Liver (tissue), 9 donors: ENCODE results near the gene UBE2L5. TPM values are rescaled to one million over a fixed set of nuclear protein-coding genes. Genes with fewer than 3 reads are reported as not detected.

Experiments used
- DNase-seq: peaks from one replicate; pipeline ENCODE4 v3.0.0-alpha.2; 2017; ENCODE audit warnings: low spot score
- H3K27ac ChIP-seq, 2 donors: one replicate each; pipeline ENCODE4 v1.7.0; 2013; ENCODE audit warnings: inconsistent platforms in 2 of 2, low read length in 2 of 2, control low read depth in 1 of 2, low read depth in 1 of 2, mild to moderate bottlenecking in 1 of 2
- H3K27me3 ChIP-seq, 4 donors: one replicate each; pipeline versions ENCODE4 v1.6.1 to v1.7.0; 2013; ENCODE audit warnings: low read length in 3 of 4, inconsistent platforms in 1 of 4, mild to moderate bottlenecking in 1 of 4, moderate library complexity in 1 of 4; ENCODE audit not compliant: control insufficient read depth in 4 of 4, insufficient read depth in 4 of 4
- H3K36me3 ChIP-seq, 4 donors: one replicate each; pipeline versions ENCODE4 v1.6.1 to v1.7.0; 2013; ENCODE audit warnings: low read length in 3 of 4, mild to moderate bottlenecking in 3 of 4, low read depth in 1 of 4, moderate library complexity in 1 of 4; ENCODE audit not compliant: control insufficient read depth in 4 of 4, insufficient read depth in 3 of 4
- H3K4me1 ChIP-seq, 4 donors: one replicate each; pipeline versions ENCODE4 v1.6.1 to v1.7.0; 2013; ENCODE audit warnings: low read length in 3 of 4, mild to moderate bottlenecking in 3 of 4, moderate library complexity in 1 of 4; ENCODE audit not compliant: control insufficient read depth in 4 of 4, insufficient read depth in 4 of 4
- H3K4me3 ChIP-seq, 3 donors: one replicate each; pipeline versions ENCODE4 v1.6.1 to v1.7.0; 2013; ENCODE audit warnings: low read length in 3 of 3, control low read depth in 1 of 3, low read depth in 1 of 3, mild to moderate bottlenecking in 1 of 3
- H3K9ac ChIP-seq, 2 donors: one replicate each; pipeline ENCODE4 v1.7.0; 2013; ENCODE audit warnings: low read length in 2 of 2, mild to moderate bottlenecking in 2 of 2, moderate library complexity in 2 of 2, control low read depth in 1 of 2, low read depth in 1 of 2
- H3K9me3 ChIP-seq, 4 donors: one replicate each; pipeline versions ENCODE4 v1.6.1 to v1.7.0; 2013; ENCODE audit warnings: low read length in 3 of 4; ENCODE audit not compliant: control insufficient read depth in 4 of 4
- EGR1 ChIP-seq, 2 donors: IDR thresholded peaks; 2 replicates each; pipeline ENCODE4 v1.6.1; 2016 to 2018; ENCODE audit warnings: antibody characterized with exemption in 2 of 2, low read depth in 2 of 2
- FOXA1 ChIP-seq: IDR thresholded peaks from 2 replicates; pipeline ENCODE4 v1.6.1; 2016; ENCODE audit warnings: antibody characterized with exemption
- GABPA ChIP-seq, 2 donors: IDR thresholded peaks in 1 of 2; conservative IDR thresholded peaks in 1 of 2; 2 replicates each; pipeline ENCODE4 v1.6.1; 2016; ENCODE audit warnings: antibody characterized with exemption in 2 of 2, mild to moderate bottlenecking in 1 of 2, moderate library complexity in 1 of 2
- HNF4A ChIP-seq, 2 donors: conservative IDR thresholded peaks; 2 replicates each; pipeline ENCODE4 v1.6.1; 2016; ENCODE audit warnings: antibody characterized with exemption in 2 of 2, mild to moderate bottlenecking in 2 of 2
- NR2F2 ChIP-seq: IDR thresholded peaks from 2 replicates; pipeline ENCODE4 v1.6.1; 2016; ENCODE audit warnings: antibody characterized with exemption
- RAD21 ChIP-seq, 2 donors: IDR thresholded peaks; 2 replicates each; pipeline ENCODE4 v1.6.1; 2016; ENCODE audit warnings: antibody characterized with exemption in 2 of 2, mild to moderate bottlenecking in 2 of 2
- RXRA ChIP-seq, 2 donors: IDR thresholded peaks; 2 replicates each; pipeline ENCODE4 v1.6.1; 2017 to 2018; ENCODE audit warnings: antibody characterized with exemption in 2 of 2, mild to moderate bottlenecking in 1 of 2
- SP1 ChIP-seq: IDR thresholded peaks from 2 replicates; pipeline ENCODE4 v1.6.1; 2018; ENCODE audit warnings: antibody characterized with exemption, mild to moderate bottlenecking
- TAF1 ChIP-seq: conservative IDR thresholded peaks from 2 replicates; pipeline ENCODE4 v1.6.1; 2016; ENCODE audit warnings: antibody characterized with exemption, mild to moderate bottlenecking
- YY1 ChIP-seq: IDR thresholded peaks from 2 replicates; pipeline ENCODE4 v1.6.1; 2016; ENCODE audit warnings: antibody characterized with exemption, mild to moderate bottlenecking
- ZBTB33 ChIP-seq: IDR thresholded peaks from 2 replicates; pipeline ENCODE4 v1.6.1; 2016; ENCODE audit warnings: antibody characterized with exemption
- WGBS: extraction: QIAGEN DNeasy Blood & Tissue Kit; methylation state at CpG from one replicate; pipeline ENCODE4 v1.1.7; 2013; 5-methylcytosine and 5-hydroxymethylcytosine counted together
- polyA plus RNA-seq, 2 donors: library from polyadenylated mRNA; stranded (reverse) in 1 of 2; unstranded in 1 of 2; fragments of 200-250 nt in 1 of 2; fragments of >200 nt in 1 of 2; fragmentation: Nextera tagmentation in 1 of 2; extraction: Ambion mirVana in 1 of 2; gene quantifications; one replicate each; pipeline versions ENCODE4 v1.2.1 to v1.2.3, GENCODE V29; 2013 to 2015
- total RNA-seq, 2 donors: library from RNA; depleted of rRNA; stranded (reverse); fragments of >200 nt; gene quantifications; one replicate each; pipeline ENCODE4 v1.2.3, GENCODE V29; 2014
- TF ChIP-seq, protein P1 (sequence below): IDR thresholded peaks from 2 replicates; pipeline ENCODE4 v1.6.1; 2016; ENCODE audit warnings: antibody characterized with exemption, mild to moderate bottlenecking
- TF ChIP-seq, protein P2 (sequence below): fragments of 150-350 bp; IDR thresholded peaks from 2 replicates; pipeline ENCODE4 v1.5.1; 2017; ENCODE audit warnings: improper control_type of control experiment, low read depth, low read length; ENCODE audit not compliant: missing input control
- donor health status: healthy.
- donor health status: healthy.
- donor health status: healthy.
- donor health status: healthy.
- donor health status: healthy.

UBE2L5 gene
- total and polyA plus RNA-seq, 4 donors, result 0.10 TPM; not detected in 3

- TF ChIP-seq EGR1 (IDR thresholded peaks at IDR 0.05; ENCODE audit: low read depth in 2 of 2) (no peak), GABPA (IDR thresholded peaks at IDR 0.05 in 1 of 2, conservative IDR thresholded peaks at IDR 0.05 in 1 of 2) (no peak), YY1 (no peak)
- Histone ChIP-seq H3K4me1 (peaks cover 0 to 13% (median 6%) of the 10 kb centered on the region in 4 donors), H3K9ac (no peak overlapping the region), H3K27me3 (no peaks in the 10 kb centered on the region), H3K27ac (no peak overlapping the region), H3K4me3 (no peak overlapping the region), H3K36me3 (no peaks in the 10 kb centered on the region), H3K9me3 (no peaks in the 10 kb centered on the region)
- no peak for DNase-seq
- 82% methylated on average over 3 of the region's 3 CpGs for WGBS
These were observed 1.6 kb downstream of the UBE2L5 start for GRCh38 chr13:30423891-30424290.

- WGBS, result 95% methylated on average over 3 of the region's 3 CpGs
- no peak overlapping the region for H3K9ac ChIP-seq
- DNase-seq, result no peak
These were observed 6.9 kb downstream of the UBE2L5 start for GRCh38 chr13:30429235-30429634.

More at GRCh38 chr13:30429235-30429634, 6.9 kb downstream of the UBE2L5 start:
- no peaks in the 10 kb centered on the region for H3K9me3 ChIP-seq
- H3K27ac ChIP-seq, result no peak overlapping the region
- no peaks in the 10 kb centered on the region for H3K4me1 ChIP-seq
- TF ChIP-seq NR2F2, result no peak
- TF ChIP-seq RXRA (IDR thresholded peaks at IDR 0.05), result no peak
- TF ChIP-seq SP1, result no peak
- TF ChIP-seq, protein P1, sequence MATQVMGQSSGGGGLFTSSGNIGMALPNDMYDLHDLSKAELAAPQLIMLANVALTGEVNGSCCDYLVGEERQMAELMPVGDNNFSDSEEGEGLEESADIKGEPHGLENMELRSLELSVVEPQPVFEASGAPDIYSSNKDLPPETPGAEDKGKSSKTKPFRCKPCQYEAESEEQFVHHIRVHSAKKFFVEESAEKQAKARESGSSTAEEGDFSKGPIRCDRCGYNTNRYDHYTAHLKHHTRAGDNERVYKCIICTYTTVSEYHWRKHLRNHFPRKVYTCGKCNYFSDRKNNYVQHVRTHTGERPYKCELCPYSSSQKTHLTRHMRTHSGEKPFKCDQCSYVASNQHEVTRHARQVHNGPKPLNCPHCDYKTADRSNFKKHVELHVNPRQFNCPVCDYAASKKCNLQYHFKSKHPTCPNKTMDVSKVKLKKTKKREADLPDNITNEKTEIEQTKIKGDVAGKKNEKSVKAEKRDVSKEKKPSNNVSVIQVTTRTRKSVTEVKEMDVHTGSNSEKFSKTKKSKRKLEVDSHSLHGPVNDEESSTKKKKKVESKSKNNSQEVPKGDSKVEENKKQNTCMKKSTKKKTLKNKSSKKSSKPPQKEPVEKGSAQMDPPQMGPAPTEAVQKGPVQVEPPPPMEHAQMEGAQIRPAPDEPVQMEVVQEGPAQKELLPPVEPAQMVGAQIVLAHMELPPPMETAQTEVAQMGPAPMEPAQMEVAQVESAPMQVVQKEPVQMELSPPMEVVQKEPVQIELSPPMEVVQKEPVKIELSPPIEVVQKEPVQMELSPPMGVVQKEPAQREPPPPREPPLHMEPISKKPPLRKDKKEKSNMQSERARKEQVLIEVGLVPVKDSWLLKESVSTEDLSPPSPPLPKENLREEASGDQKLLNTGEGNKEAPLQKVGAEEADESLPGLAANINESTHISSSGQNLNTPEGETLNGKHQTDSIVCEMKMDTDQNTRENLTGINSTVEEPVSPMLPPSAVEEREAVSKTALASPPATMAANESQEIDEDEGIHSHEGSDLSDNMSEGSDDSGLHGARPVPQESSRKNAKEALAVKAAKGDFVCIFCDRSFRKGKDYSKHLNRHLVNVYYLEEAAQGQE, result no peak
- no peak for TF ChIP-seq FOXA1
- no peak for TF ChIP-seq TAF1
- no peak for TF ChIP-seq ZBTB33
- no peak for TF ChIP-seq RAD21 (IDR thresholded peaks at IDR 0.05)
- TF ChIP-seq, protein P2, sequence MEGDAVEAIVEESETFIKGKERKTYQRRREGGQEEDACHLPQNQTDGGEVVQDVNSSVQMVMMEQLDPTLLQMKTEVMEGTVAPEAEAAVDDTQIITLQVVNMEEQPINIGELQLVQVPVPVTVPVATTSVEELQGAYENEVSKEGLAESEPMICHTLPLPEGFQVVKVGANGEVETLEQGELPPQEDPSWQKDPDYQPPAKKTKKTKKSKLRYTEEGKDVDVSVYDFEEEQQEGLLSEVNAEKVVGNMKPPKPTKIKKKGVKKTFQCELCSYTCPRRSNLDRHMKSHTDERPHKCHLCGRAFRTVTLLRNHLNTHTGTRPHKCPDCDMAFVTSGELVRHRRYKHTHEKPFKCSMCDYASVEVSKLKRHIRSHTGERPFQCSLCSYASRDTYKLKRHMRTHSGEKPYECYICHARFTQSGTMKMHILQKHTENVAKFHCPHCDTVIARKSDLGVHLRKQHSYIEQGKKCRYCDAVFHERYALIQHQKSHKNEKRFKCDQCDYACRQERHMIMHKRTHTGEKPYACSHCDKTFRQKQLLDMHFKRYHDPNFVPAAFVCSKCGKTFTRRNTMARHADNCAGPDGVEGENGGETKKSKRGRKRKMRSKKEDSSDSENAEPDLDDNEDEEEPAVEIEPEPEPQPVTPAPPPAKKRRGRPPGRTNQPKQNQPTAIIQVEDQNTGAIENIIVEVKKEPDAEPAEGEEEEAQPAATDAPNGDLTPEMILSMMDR, result no peak
- TF ChIP-seq HNF4A (conservative IDR thresholded peaks at IDR 0.05), result no peak
- no peaks in the 10 kb centered on the region for H3K36me3 ChIP-seq
- no peak overlapping the region for H3K4me3 ChIP-seq
- H3K27me3 ChIP-seq, result no peaks in the 10 kb centered on the region
